K562 (cell line): ENCODE measurements around the gene PCED1B. TPM values are rescaled to one million over a fixed set of nuclear protein-coding genes. Genes with fewer than 3 reads are reported as not detected.
A peak's percentile ranks its signal among the peaks of the same experiment; 100 is the strongest.

Source experiments
- ATAC-seq: fragments of 200-7000 bp; cut with Tn5 transposase; 3 replicates; pipeline ENCODE4 v1.9.1; 2020; ENCODE audit warnings: moderate library complexity
- BruUV-seq: library from RNA; stranded (reverse); fragments of 400-500 nt; replicated peaks from 2 replicates; lab custom pipeline; 2021; lab: Mats Ljungman, UMichigan
- CTCF ChIA-PET: fragments of 300-600 bp; formaldehyde crosslinking; extraction: SDS; loops from one replicate; lab custom pipeline; 2021; ENCODE audit warnings: low intra/inter-chr PET ratio; lab: Yijun Ruan, JAX
- POLR2A ChIA-PET: fragments of 300-600, 350-650 bp; sonication (Branson Sonifier 250); formaldehyde crosslinking; extraction: SDS; loops from one replicate; lab custom pipeline; 2021; ENCODE audit warnings: antibody characterized with exemption, inconsistent platforms; lab: Yijun Ruan, JAX
- DNase-seq, 4 experiments: peaks; one replicate each; pipeline versions ENCODE4 v3.0.0 to v3.0.0-alpha.2; 2011 to 2018; ENCODE audit warnings: low spot score in 3 of 4, mixed read lengths in 3 of 4; ENCODE audit errors: extremely low read depth in 1 of 4
- FAIRE-seq: peaks from 2 replicates; lab custom pipeline; 2011; peaks lifted over from hg19 to GRCh38; lab: Jason Lieb, UNC
- H2AFZ ChIP-seq: 2 replicates; pipeline ENCODE4 v1.6.0; 2011; ENCODE audit warnings: low read depth, low read length, control low read depth, inconsistent platforms
- H3K27ac ChIP-seq: fragments of 200-600 bp; 3 replicates; pipeline ENCODE4 v1.8.0; 2011; ENCODE audit warnings: low read depth, mild to moderate bottlenecking, control low read depth, inconsistent platforms, low read length, moderate library complexity, mixed read lengths; ENCODE audit errors: extremely low read depth
- H3K27me3 ChIP-seq, 2 experiments: fragments of 300-600 bp in 1 of 2; 2 replicates in 1 of 2; 3 replicates in 1 of 2; pipeline versions ENCODE4 v1.6.0 to v1.8.0; 2011; ENCODE audit warnings: inconsistent platforms in 2 of 2, low read length in 2 of 2, mild to moderate bottlenecking in 1 of 2, mixed read lengths in 1 of 2, moderate library complexity in 1 of 2; ENCODE audit not compliant: control insufficient read depth in 2 of 2, insufficient read depth in 2 of 2
- H3K36me3 ChIP-seq: fragments of 300-600 bp; 3 replicates; pipeline ENCODE4 v1.8.0; 2011; ENCODE audit warnings: mild to moderate bottlenecking, low read length, inconsistent platforms; ENCODE audit not compliant: control insufficient read depth, insufficient read depth
- H3K4me1 ChIP-seq, 2 experiments: fragments of 200-600 bp in 1 of 2; replicated peaks in 1 of 2; 2 replicates in 1 of 2; 3 replicates in 1 of 2; pipeline versions ENCODE4 v1.5.1 to v1.8.0; 2011; ENCODE audit warnings: inconsistent platforms in 2 of 2, low read length in 2 of 2, mild to moderate bottlenecking in 1 of 2, mixed read lengths in 1 of 2, moderate library complexity in 1 of 2; ENCODE audit not compliant: control insufficient read depth in 2 of 2, insufficient read depth in 2 of 2
- H3K4me2 ChIP-seq: 2 replicates; pipeline ENCODE4 v1.6.1; 2011; ENCODE audit warnings: low read length, control low read depth, inconsistent platforms, mixed read lengths; ENCODE audit not compliant: insufficient read depth
- H3K4me3 ChIP-seq: fragments of 200-600 bp; sonication (generic), shearing (Covaris generic); 2 replicates; pipeline ENCODE4 v1.5.1; 2016; ENCODE audit warnings: control low read depth, inconsistent platforms
- H3K79me2 ChIP-seq: fragments of 200-600 bp; 3 replicates; pipeline ENCODE4 v1.8.0; 2011; ENCODE audit warnings: low read length, inconsistent platforms; ENCODE audit not compliant: control insufficient read depth, insufficient read depth
- H3K9ac ChIP-seq, 2 experiments: 2 replicates each; pipeline versions ENCODE4 v1.6.0 to v1.6.1; 2011; ENCODE audit warnings: low read depth in 2 of 2, low read length in 2 of 2, control low read depth in 1 of 2, inconsistent platforms in 1 of 2, mild to moderate bottlenecking in 1 of 2, mixed read lengths in 1 of 2; ENCODE audit not compliant: insufficient read depth in 1 of 2
- H3K9me1 ChIP-seq: one replicate; pipeline ENCODE4 v1.6.0; 2011; ENCODE audit warnings: inconsistent platforms, mild to moderate bottlenecking, low read length, moderate library complexity; ENCODE audit not compliant: control insufficient read depth, insufficient read depth
- H3K9me3 ChIP-seq: replicated peaks from 2 replicates; pipeline ENCODE4 v1.5.1; 2011; ENCODE audit warnings: low read depth, low read length, inconsistent platforms; ENCODE audit not compliant: control insufficient read depth, insufficient read depth
- H4K20me1 ChIP-seq: replicated peaks from 2 replicates; pipeline ENCODE4 v1.6.1; 2011; ENCODE audit warnings: low read length, inconsistent platforms, mixed read lengths; ENCODE audit not compliant: control insufficient read depth, insufficient read depth
- ARNT ChIP-seq, 2 experiments: fragments of 450-650 bp; IDR thresholded peaks; 2 replicates each; pipeline ENCODE4 v1.6.1; 2016; ENCODE audit warnings: mild to moderate bottlenecking in 1 of 2
- BCOR ChIP-seq: fragments of 450-650 bp; IDR thresholded peaks from 2 replicates; pipeline ENCODE4 v1.6.1; 2016
- GTF2F1 ChIP-seq: IDR thresholded peaks from 2 replicates; pipeline ENCODE4 v1.6.1; 2011; ENCODE audit warnings: low read depth, low read length, improper control_type of control experiment
- KDM1A ChIP-seq, 2 experiments: fragments of 450-650 bp; IDR thresholded peaks; 2 replicates each; pipeline ENCODE4 v1.6.1; 2016; ENCODE audit warnings: mild to moderate bottlenecking in 2 of 2
- LARP7 ChIP-seq: fragments of 450-650 bp; IDR thresholded peaks from 2 replicates; pipeline ENCODE4 v1.6.1; 2016
- NFYB ChIP-seq: IDR thresholded peaks from 2 replicates; pipeline ENCODE4 v1.6.1; 2011; ENCODE audit warnings: mild to moderate bottlenecking, moderate library complexity; ENCODE audit not compliant: insufficient read length; ENCODE audit errors: extremely low read depth
- RBM25 ChIP-seq: fragments of 200-400 bp; formaldehyde crosslinking; IDR thresholded peaks from 2 replicates; pipeline ENCODE4 v1.6.1; 2018; ENCODE audit warnings: low read length, low read depth, moderate library complexity; ENCODE audit not compliant: severe bottlenecking
- ZBTB9 ChIP-seq: fragments of 450-650 bp; formaldehyde crosslinking; IDR thresholded peaks from 2 replicates; pipeline ENCODE4 v1.4.0; 2020; ENCODE audit warnings: mild to moderate bottlenecking, moderate library complexity
- ZNF449 ChIP-seq: fragments of 250-450 bp; sonication (Bioruptor Pico); IDR thresholded peaks from 2 replicates; pipeline ENCODE4 v1.8.0; 2022; ENCODE audit warnings: moderate library complexity, mild to moderate bottlenecking, inconsistent platforms
- WGBS: fragments of 100-300 bp; shearing (Covaris generic); methylation state at CpG from one replicate; pipeline ENCODE4 v1.1.6; 2016; ENCODE audit warnings: low coverage, mixed read lengths; ENCODE audit not compliant: insufficient coverage; ENCODE audit errors: missing lambda C conversion rate; 5-methylcytosine and 5-hydroxymethylcytosine counted together
- in situ Hi-C: fragments of 300-500 bp; cut with MboI; formaldehyde crosslinking; loops from 4 replicates; pipeline ENCODE4 v1.15.0; 2018; ENCODE audit warnings: inconsistent platforms, mixed read lengths
- intact Hi-C: fragments of 100-400 bp; cut with micrococcal nuclease; formaldehyde crosslinking; loops from 2 replicates; pipeline ENCODE4 v1.14.2; 2022
- polyA plus RNA-seq, 8 experiments: library from polyadenylated mRNA; depleted of rRNA in 4 of 8; stranded (reverse) in 5 of 8; unstranded in 3 of 8; fragments of >200 nt; fragmentation: Nextera tagmentation in 2 of 8; fragmentation: Illumina TruSeq in 1 of 8; extraction: Ambion mirVana in 2 of 8; extraction: Trizol in 1 of 8; gene quantifications; 2 replicates each; pipeline versions ENCODE4 v1.2.1 to v1.2.3, GENCODE V29; 2011 to 2014; ENCODE audit warnings: inconsistent platforms in 1 of 8, missing spikeins in 1 of 8
- total RNA-seq, 7 experiments: library from RNA; depleted of rRNA in 6 of 7; stranded (reverse); fragments of >200 nt in 6 of 7; fragmentation: Illumina TruSeq in 2 of 7; extraction: Trizol in 2 of 7; gene quantifications; 2 replicates each; pipeline versions ENCODE4 v1.2.1 to v1.2.3, GENCODE V29; 2011 to 2021; ENCODE audit warnings: low replicate concordance in 1 of 7
- TF ChIP-seq, protein P1 (sequence below): fragments of 450-650 bp; IDR thresholded peaks from one replicate; pipeline ENCODE4 v1.6.1; 2018; ENCODE audit warnings: mild to moderate bottlenecking, moderate library complexity; ENCODE audit not compliant: partially characterized antibody

PCED1B gene
- total and polyA plus RNA-seq, 9 of the 15 experiments (the other 6 are each of a cell fraction or from before 2014, with no cell fraction given) = 1.2 to 9.3 (median 2.5) TPM

DNA sequence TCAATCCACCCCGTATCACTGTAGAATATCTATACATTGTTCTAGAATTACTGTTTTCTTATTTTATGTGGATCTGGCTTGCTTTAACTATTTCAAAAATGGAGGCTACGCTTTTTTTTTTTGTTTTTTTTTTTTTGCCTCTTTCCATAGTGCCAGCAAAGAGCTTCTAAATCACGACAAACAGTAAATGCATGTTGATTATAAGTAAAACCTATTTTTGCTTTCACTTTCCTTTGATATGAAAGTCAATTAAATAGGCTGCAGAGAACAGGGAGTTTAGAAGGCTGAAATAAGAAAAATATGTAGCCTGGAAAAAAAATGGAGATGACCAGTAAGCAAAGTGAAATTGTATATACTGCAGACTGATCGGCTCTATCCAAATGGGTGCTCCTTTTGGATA is 112.6 kb downstream of the PCED1B start (continued):
- TF ChIP-seq NFYB (no peak), LARP7 (no peak)
- TF ChIP-seq, all 486 proteins: peak for 0

DNA sequence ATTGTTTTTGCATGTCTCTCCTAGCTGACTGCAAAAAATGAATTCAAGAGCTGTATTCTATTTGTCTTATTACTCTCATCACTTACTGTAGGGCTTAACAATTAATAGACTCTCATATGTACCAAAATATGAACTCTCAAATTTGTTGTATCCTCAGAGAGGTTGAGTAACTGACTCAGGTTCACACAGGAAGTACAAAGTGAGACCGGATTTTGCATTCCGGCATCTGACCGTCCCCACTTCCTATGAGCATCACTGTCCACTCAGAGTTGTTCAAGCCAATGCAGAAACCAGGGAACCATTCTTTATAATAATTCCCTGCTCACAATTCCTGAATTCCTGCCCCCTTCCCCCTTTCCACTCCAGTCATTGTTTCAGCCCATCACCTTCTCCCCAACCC is 113.6 kb downstream of the PCED1B start:
- Histone ChIP-seq H3K79me2 (no peaks in the 10 kb centered on the region), H3K4me3 (no peak overlapping the region), H3K27ac (no peak overlapping the region), H3K4me2 (no peak overlapping the region), H3K9ac (no peak overlapping the region), H3K36me3 (no peaks in the 10 kb centered on the region), H4K20me1 (no peaks in the 10 kb centered on the region), H2AFZ (no peak overlapping the region), H3K27me3 (no peaks in the 10 kb centered on the region), H3K4me1 (peaks cover 3 to 50% of the 10 kb centered on the region in 2 experiments; a peak in 4 of 5 replicates), H3K9me1 (no peaks in the 10 kb centered on the region), H3K9me3 (no peaks in the 10 kb centered on the region)
- TF ChIP-seq BCOR (0 out of 2 replicates have a peak, but pooled peaks have one; percentile 32), ZBTB9 (CRISPR knock-in tag) (no peak), ARNT (IDR thresholded peaks at IDR 0.05) (no peak), KDM1A (IDR thresholded peaks at IDR 0.05) (0 out of 4 replicates have a peak, but pooled peaks of 1 of the 2 experiments have one; percentile 28), ZNF449 (CRISPR knock-in tag) (no peak), RBM25 (peak; percentile 56), GTF2F1 (no peak)
- TF ChIP-seq, protein P1, sequence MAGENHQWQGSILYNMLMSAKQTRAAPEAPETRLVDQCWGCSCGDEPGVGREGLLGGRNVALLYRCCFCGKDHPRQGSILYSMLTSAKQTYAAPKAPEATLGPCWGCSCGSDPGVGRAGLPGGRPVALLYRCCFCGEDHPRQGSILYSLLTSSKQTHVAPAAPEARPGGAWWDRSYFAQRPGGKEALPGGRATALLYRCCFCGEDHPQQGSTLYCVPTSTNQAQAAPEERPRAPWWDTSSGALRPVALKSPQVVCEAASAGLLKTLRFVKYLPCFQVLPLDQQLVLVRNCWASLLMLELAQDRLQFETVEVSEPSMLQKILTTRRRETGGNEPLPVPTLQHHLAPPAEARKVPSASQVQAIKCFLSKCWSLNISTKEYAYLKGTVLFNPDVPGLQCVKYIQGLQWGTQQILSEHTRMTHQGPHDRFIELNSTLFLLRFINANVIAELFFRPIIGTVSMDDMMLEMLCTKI = no peak
- POLR2A ChIA-PET = interaction anchor here (0.6 to 1.2 kb wide), 3 partner anchors 15 to 69 kb away, joined by 3 to 7 read pairs (median 4); no protein-coding TSS in a partner anchor
- FAIRE-seq = no peak
- DNase-seq = no peak
- 81% methylated on average over 3 of the region's 3 CpGs for WGBS
- CTCF ChIA-PET = no interaction called here
- intact Hi-C loops (loop anchor here (5.0 kb wide), 2 partner anchors 111 to 161 kb away; no protein-coding TSS in a partner anchor), in situ Hi-C loops (no loop called here)
- no peak for ATAC-seq
- BruUV-seq = no TSS peak
